NCI-H510A (cell line): ENCODE data around the gene PSMD1.
"Not testable (repeated sequence)": the region's sequence is repeated elsewhere in the genome, so short reads cannot be mapped to it uniquely, and the experiment has no call there.

Experiments used
- DNase-seq: peaks from one replicate; lab custom pipeline; 2025; lab: John Stamatoyannopoulos, UW

The PSMD1 gene

GRCh38 chr2:231053846-231054245 is 2.8 kb upstream of the PSMD1 start:
- no peak for DNase-seq

DNA sequence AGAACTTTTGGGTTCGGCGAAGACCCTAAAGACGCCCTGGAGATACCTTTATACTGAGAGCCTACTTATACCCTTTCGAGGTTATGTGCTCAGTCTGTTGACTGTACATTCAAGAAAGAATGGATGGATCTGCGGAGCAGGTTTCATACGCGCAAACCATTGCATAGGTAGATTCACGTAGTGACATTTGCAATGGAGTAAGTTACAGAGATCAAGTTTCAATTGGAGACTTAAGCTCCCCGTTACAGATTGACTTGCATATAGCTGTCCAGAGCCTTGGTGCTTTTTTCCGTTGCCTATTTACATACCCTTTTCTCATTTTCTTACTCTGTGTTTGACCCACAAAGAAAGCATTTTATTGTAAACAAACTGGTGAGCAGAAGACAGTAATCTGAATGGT is 923 bp downstream of the PSMD1 start:
- peak; percentile 8 for DNase-seq

- no peak for DNase-seq
Measured at GRCh38 chr2:231058761-231059550, 2.3 kb downstream of the PSMD1 start.

DNA sequence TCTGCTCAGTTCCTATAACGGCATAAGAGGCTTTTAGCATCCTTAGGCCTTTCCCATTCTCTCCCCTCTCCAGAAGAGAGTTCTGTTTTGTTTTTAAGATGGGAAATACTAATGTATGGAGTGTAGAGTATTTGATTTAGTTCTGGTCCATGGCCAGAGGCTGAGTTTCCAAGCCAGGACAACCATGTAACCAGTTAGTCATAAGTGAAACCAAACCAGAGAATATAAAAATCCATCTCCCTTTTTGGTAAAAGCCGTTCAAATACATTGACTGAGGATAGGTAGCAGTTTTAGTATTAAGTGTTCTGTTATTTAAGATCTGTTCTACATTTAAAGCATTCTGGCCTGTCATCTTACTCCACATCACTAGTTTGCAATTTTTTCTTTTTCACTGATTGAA is 3.1 kb downstream of the PSMD1 start:
- no peak for DNase-seq

GRCh38 chr2:231062776-231063175 is 6.1 kb downstream of the PSMD1 start:
- DNase-seq: no peak

GRCh38 chr2:231063347-231063746 is 6.7 kb downstream of the PSMD1 start:
- no peak for DNase-seq

- no peak for DNase-seq
Measured at GRCh38 chr2:231065966-231066365, 9.3 kb downstream of the PSMD1 start.

DNA sequence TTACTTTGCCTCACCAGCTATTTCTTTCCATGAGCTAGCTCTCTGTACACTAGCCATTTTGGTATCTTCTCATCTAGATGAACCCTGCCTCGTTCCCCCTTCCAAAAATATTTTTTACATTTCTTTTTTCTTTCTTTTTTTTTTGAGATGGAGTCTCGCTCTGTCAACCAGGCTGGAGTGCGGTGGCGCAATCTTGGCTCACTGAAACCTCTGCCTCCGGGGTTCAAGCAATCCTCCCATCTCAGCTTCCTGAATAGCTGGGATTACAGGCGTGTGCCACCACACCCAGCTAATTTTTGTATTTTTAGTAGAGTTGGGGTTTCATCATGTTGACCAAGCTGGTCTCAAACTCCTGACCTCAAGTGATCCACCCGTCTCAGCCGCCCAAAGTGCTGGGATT is 10.9 kb downstream of the PSMD1 start:
- DNase-seq: not testable (repeated sequence)

DNA sequence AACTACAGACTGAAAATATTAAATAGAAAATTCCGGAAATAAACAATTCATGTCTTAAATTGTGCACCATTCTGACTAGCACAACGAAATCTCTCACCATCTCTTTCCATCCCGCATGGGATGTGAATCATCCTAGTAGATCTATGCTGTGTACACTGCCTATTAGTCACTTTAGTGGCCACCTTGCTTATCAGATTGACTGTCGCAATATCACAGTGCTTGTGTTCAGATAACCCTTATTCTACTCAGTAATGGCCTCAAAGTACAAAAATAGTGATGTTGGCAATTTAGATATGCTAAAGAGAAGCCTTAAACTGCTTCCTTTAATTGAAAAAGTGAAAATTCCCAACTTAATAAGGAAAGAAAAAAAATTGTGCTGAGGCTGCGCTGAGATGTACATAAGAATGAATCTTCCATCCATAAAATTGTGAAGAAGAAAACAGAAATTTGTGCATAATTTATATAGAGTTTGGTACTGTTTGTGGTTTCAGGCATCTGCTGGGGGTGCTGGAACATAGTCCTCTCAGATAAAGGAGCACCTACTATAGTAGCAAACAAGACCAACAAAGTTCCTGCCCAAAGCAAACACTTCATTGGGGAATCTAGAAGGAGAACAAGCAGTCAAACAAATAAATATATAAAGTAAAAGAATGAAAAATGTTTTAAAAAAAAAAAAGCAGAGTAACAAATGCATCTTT is 12.0 kb downstream of the PSMD1 start:
- no peak for DNase-seq

GRCh38 chr2:231069379-231070054 is 12.8 kb downstream of the PSMD1 start:
- no peak for DNase-seq

GRCh38 chr2:231084565-231084964 is 27.9 kb downstream of the PSMD1 start:
- DNase-seq: no peak

DNA sequence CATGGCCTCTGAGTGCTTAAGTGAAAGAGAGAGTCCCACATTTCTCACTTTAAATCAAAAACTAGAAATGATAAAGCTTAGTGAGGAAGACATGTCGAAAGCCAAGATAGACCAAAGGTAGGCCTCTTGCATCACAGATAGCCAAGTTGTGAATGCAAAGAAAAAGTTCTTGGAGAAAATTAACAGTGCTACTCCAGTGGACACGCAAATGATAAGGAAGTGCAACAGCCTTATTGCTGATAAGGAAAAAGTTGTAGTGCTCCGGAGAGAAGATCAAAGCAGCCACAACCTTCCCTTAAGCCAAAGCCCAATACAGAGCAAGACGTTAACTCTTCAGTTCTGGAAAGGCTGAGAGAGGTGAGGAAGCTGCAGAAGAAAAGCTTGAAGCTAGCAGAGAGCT is 32.1 kb downstream of the PSMD1 start:
- no peak for DNase-seq

GRCh38 chr2:231093933-231094332 is 37.3 kb downstream of the PSMD1 start:
- DNase-seq: no peak

- DNase-seq: no peak
Measured at GRCh38 chr2:231094736-231095346, 38.2 kb downstream of the PSMD1 start.

DNA sequence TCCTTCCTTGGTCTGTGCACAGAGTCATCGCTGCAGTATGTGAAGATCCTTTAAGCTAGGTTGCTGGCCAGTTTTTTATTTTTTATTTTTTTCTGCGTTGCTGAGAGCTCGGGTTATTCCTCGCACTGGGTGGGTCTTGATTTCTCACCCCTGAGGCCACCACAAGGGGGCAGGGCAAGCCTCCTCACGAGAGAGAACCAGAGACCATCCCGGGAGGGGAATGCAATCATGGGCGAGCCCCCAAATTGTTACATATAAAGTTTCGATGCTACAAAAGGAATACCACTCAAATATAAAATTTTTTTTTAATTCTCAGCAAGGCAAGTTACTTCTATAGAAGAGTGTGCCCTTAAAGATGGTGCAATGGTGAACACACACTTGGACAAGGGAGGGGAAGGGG is 43.3 kb downstream of the PSMD1 start:
- no peak for DNase-seq

DNA sequence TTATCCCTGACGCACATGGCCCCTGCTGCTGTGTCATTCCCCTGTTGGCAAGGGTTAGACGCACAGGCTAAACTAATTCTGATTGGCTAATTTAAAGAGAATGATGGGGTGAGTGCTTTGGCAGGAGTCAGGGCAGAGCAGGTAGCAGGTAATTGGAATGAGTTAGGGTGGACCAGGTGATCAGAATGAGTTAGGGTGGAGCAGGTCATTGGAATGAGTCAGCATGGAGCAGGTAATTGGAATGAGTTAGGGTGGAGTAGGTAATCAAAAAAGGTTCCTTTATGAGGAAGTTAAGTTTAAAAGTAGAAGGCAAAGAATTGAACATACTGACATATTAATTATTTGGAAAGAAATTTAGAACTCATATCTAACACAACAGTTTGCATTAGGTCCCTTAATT is 43.7 kb downstream of the PSMD1 start:
- DNase-seq: not testable (repeated sequence)

GRCh38 chr2:231100990-231101389 is 44.3 kb downstream of the PSMD1 start:
- no peak for DNase-seq

- no peak for DNase-seq
Measured at GRCh38 chr2:231102772-231103171, 46.1 kb downstream of the PSMD1 start.

DNA sequence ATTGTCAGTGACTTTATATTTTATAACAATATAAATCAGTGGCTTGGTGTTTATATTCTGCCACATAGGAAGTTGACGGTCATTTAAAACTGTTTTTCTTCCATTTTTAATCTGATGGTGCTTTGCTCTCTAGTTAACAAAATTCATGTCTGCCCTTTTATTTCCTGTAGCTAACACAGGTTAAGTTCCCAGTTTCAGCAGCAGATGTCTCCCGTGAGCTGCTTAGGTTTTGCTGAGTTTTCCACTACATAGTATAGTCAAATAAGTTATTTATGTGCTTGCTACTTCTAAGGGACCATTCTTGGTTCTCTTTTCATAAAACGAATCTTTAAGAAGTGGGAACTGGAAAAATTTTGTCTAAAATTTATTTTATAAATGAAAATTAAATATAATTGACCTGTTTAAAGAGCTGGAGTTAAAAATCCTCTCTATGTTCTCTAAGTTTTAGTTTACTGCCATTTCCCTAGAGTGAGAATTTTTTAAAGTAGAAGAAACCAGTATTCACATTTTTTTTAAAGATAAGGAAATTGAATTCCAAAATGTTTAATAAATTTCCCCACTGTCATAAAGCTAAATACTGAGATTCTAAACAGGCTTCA is 47.5 kb downstream of the PSMD1 start:
- DNase-seq: peak; percentile 38

GRCh38 chr2:231110551-231110950 is 53.9 kb downstream of the PSMD1 start:
- no peak for DNase-seq

GRCh38 chr2:231111987-231112386 is 55.3 kb downstream of the PSMD1 start:
- DNase-seq: no peak

- DNase-seq: no peak
Measured at GRCh38 chr2:231113489-231113888, 56.8 kb downstream of the PSMD1 start.
